ENCODE results near the gene PLD5.

PLD5 gene

DNA sequence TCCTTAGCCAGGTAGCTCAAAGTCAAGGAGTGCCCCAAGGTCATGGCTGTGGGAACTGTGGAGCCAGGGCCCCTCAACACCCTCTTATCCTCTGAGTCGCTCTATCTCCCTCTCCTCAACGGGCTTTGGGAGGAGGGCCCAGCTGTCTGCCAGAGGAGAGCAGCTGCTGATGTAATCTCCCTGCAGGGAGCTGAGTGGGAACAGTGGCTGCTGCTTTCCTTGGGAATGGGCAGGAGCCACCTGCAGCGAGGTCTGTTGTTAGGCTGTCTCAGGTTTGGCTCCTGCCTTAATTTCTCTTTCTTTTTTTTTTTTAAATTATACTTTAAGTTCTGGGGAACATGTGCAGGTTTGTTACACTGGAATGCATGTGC is 466.8 kb downstream of the PLD5 start:
- Histone ChIP-seq H3K9ac (ENCODE audit: low read length) (no peak overlapping the region), H3K79me2 (ENCODE audit: control insufficient read depth, insufficient read depth, low read length, poor library complexity) (no peaks in the 10 kb centered on the region), H3K36me3 (ENCODE audit: control insufficient read depth in 1 of 2, insufficient read depth in 2 of 2, low read length in 2 of 2) (no peaks in the 10 kb centered on the region), H4K91ac (ENCODE audit: low read depth, low read length) (no peak overlapping the region), H3K79me1 (ENCODE audit: low read length) (no peaks in the 10 kb centered on the region), H3K27me3 (ENCODE audit: insufficient read depth, low read length) (no peaks in the 10 kb centered on the region), H3K18ac (ENCODE audit: low read length) (no peak overlapping the region), H3K4ac (ENCODE audit: low read depth, low read length) (no peak overlapping the region), H2AK5ac (ENCODE audit: low read length) (no peak overlapping the region), H3K4me2 (ENCODE audit: low read length) (no peak overlapping the region), H3K9me3 (ENCODE audit: insufficient read depth, low read depth, low read length) (peaks cover 4% of the 10 kb centered on the region), H2BK12ac (ENCODE audit: low read length) (no peak overlapping the region), H3K14ac (ENCODE audit: low read length) (no peak overlapping the region), H2AFZ (ENCODE audit: insufficient read depth, low read length, poor library complexity) (no peak overlapping the region), H3K4me1 (ENCODE audit: control insufficient read depth in 1 of 2, insufficient read depth in 2 of 2, low read length in 2 of 2) (no peaks in the 10 kb centered on the region), H3K4me3 (ENCODE audit: low read depth, low read length) (no peak overlapping the region), H2BK5ac (ENCODE audit: low read depth, low read length, poor library complexity) (no peak overlapping the region), H2BK120ac (ENCODE audit: insufficient read depth, low read length, poor library complexity) (no peak overlapping the region), H4K8ac (ENCODE audit: low read depth, low read length) (no peak overlapping the region), H3K23ac (ENCODE audit: low read length) (no peak overlapping the region), H3K27ac (ENCODE audit: low read depth, low read length) (no peak overlapping the region), H4K12ac (ENCODE audit: low read depth, low read length) (no peak overlapping the region)
- WGBS (ENCODE audit: extremely low coverage, insufficient coverage, insufficient read length) = no CpG with 5 or more reads among the region's 3 CpGs
- DNase-seq = no peak

GRCh38 chr1:242056988-242057744 is 467.3 kb downstream of the PLD5 start:
- Histone ChIP-seq H2BK12ac (ENCODE audit: low read length) (no peak overlapping the region), H3K9me3 (ENCODE audit: insufficient read depth, low read depth, low read length) (peaks cover 4% of the 10 kb centered on the region)
- no CpG with 5 or more reads among the region's 49 CpGs for WGBS (ENCODE audit: extremely low coverage, insufficient coverage, insufficient read length)

GRCh38 chr1:242055749-242056320 is 468.7 kb downstream of the PLD5 start:
- Histone ChIP-seq H3K27ac (ENCODE audit: low read depth, low read length) (no peak overlapping the region), H3K4ac (ENCODE audit: low read depth, low read length) (no peak overlapping the region), H2BK12ac (ENCODE audit: low read length) (no peak overlapping the region), H3K27me3 (ENCODE audit: insufficient read depth, low read length) (no peaks in the 10 kb centered on the region), H3K14ac (ENCODE audit: low read length) (no peak overlapping the region), H4K91ac (ENCODE audit: low read depth, low read length) (no peak overlapping the region), H2BK120ac (ENCODE audit: insufficient read depth, low read length, poor library complexity) (no peak overlapping the region), H2AFZ (ENCODE audit: insufficient read depth, low read length, poor library complexity) (no peak overlapping the region), H3K4me3 (ENCODE audit: low read depth, low read length) (no peak overlapping the region), H4K8ac (ENCODE audit: low read depth, low read length) (no peak overlapping the region), H3K4me1 (ENCODE audit: control insufficient read depth in 1 of 2, insufficient read depth in 2 of 2, low read length in 2 of 2) (no peaks in the 10 kb centered on the region), H3K4me2 (ENCODE audit: low read length) (no peak overlapping the region), H3K23ac (ENCODE audit: low read length) (no peak overlapping the region), H3K9ac (ENCODE audit: low read length) (no peak overlapping the region), H3K9me3 (ENCODE audit: insufficient read depth, low read depth, low read length) (peaks cover 2% of the 10 kb centered on the region), H3K18ac (ENCODE audit: low read length) (no peak overlapping the region), H3K36me3 (ENCODE audit: control insufficient read depth in 1 of 2, insufficient read depth in 2 of 2, low read length in 2 of 2) (no peaks in the 10 kb centered on the region), H3K79me2 (ENCODE audit: control insufficient read depth, insufficient read depth, low read length, poor library complexity) (no peaks in the 10 kb centered on the region), H2BK5ac (ENCODE audit: low read depth, low read length, poor library complexity) (no peak overlapping the region), H2AK5ac (ENCODE audit: low read length) (no peak overlapping the region), H4K12ac (ENCODE audit: low read depth, low read length) (no peak overlapping the region), H3K79me1 (ENCODE audit: low read length) (no peaks in the 10 kb centered on the region)
- no peak for DNase-seq
- no CpG with 5 or more reads among the region's 7 CpGs for WGBS (ENCODE audit: extremely low coverage, insufficient coverage, insufficient read length)

More at GRCh38 chr1:242056988-242057744, 467.3 kb downstream of the PLD5 start:
- Histone ChIP-seq H3K4me1 (ENCODE audit: control insufficient read depth in 1 of 2, insufficient read depth in 2 of 2, low read length in 2 of 2) (no peaks in the 10 kb centered on the region), H3K27me3 (ENCODE audit: insufficient read depth, low read length) (no peaks in the 10 kb centered on the region), H3K23ac (ENCODE audit: low read length) (no peak overlapping the region), H3K27ac (ENCODE audit: low read depth, low read length) (no peak overlapping the region), H2BK120ac (ENCODE audit: insufficient read depth, low read length, poor library complexity) (no peak overlapping the region), H3K14ac (ENCODE audit: low read length) (no peak overlapping the region), H3K18ac (ENCODE audit: low read length) (no peak overlapping the region), H2BK5ac (ENCODE audit: low read depth, low read length, poor library complexity) (no peak overlapping the region), H3K9ac (ENCODE audit: low read length) (no peak overlapping the region), H3K79me2 (ENCODE audit: control insufficient read depth, insufficient read depth, low read length, poor library complexity) (no peaks in the 10 kb centered on the region), H3K4me3 (ENCODE audit: low read depth, low read length) (no peak overlapping the region), H3K4ac (ENCODE audit: low read depth, low read length) (no peak overlapping the region), H2AFZ (ENCODE audit: insufficient read depth, low read length, poor library complexity) (no peak overlapping the region), H4K91ac (ENCODE audit: low read depth, low read length) (no peak overlapping the region), H3K36me3 (ENCODE audit: control insufficient read depth in 1 of 2, insufficient read depth in 2 of 2, low read length in 2 of 2) (no peaks in the 10 kb centered on the region), H3K79me1 (ENCODE audit: low read length) (no peaks in the 10 kb centered on the region), H3K4me2 (ENCODE audit: low read length) (no peak overlapping the region), H2AK5ac (ENCODE audit: low read length) (no peak overlapping the region), H4K12ac (ENCODE audit: low read depth, low read length) (no peak overlapping the region), H4K8ac (ENCODE audit: low read depth, low read length) (no peak overlapping the region)
- DNase-seq = no peak

GRCh38 chr1:242043165-242043564 is 481.3 kb downstream of the PLD5 start:
- Histone ChIP-seq H4K8ac (ENCODE audit: low read depth, low read length) (no peak overlapping the region), H2BK12ac (ENCODE audit: low read length) (no peak overlapping the region), H2BK5ac (ENCODE audit: low read depth, low read length, poor library complexity) (no peak overlapping the region), H4K91ac (ENCODE audit: low read depth, low read length) (no peak overlapping the region), H3K4me2 (ENCODE audit: low read length) (no peak overlapping the region), H4K12ac (ENCODE audit: low read depth, low read length) (no peak overlapping the region), H2AFZ (ENCODE audit: insufficient read depth, low read length, poor library complexity) (no peak overlapping the region), H2AK5ac (ENCODE audit: low read length) (no peak overlapping the region), H2BK120ac (ENCODE audit: insufficient read depth, low read length, poor library complexity) (no peak overlapping the region), H3K18ac (ENCODE audit: low read length) (no peak overlapping the region), H3K27ac (ENCODE audit: low read depth, low read length) (no peak overlapping the region), H3K14ac (ENCODE audit: low read length) (no peak overlapping the region), H3K27me3 (ENCODE audit: insufficient read depth, low read length) (no peaks in the 10 kb centered on the region), H3K23ac (ENCODE audit: low read length) (no peak overlapping the region), H3K79me2 (ENCODE audit: control insufficient read depth, insufficient read depth, low read length, poor library complexity) (no peaks in the 10 kb centered on the region), H3K9ac (ENCODE audit: low read length) (no peak overlapping the region), H3K9me3 (ENCODE audit: insufficient read depth, low read depth, low read length) (no peaks in the 10 kb centered on the region), H3K4me3 (ENCODE audit: low read depth, low read length) (no peak overlapping the region), H3K36me3 (ENCODE audit: control insufficient read depth in 1 of 2, insufficient read depth in 2 of 2, low read length in 2 of 2) (no peaks in the 10 kb centered on the region), H3K79me1 (ENCODE audit: low read length) (no peaks in the 10 kb centered on the region), H3K4ac (ENCODE audit: low read depth, low read length) (no peak overlapping the region), H3K4me1 (ENCODE audit: control insufficient read depth in 1 of 2, insufficient read depth in 2 of 2, low read length in 2 of 2) (no peaks in the 10 kb centered on the region)
- WGBS (ENCODE audit: extremely low coverage, insufficient coverage, insufficient read length) = no CpG with 5 or more reads among the region's 3 CpGs
- DNase-seq = no peak
